LNCAP (cell line): ENCODE data around the gene TNS1.

Experiments used
- CTCF ChIP-seq: fragments of 450-650 bp; IDR thresholded peaks from 2 replicates; pipeline ENCODE4 v1.5.1; 2017; ENCODE audit warnings: mild to moderate bottlenecking

TNS1 gene

GRCh38 chr2:217959723-217960122 is 43.1 kb downstream of the TNS1 start:
- no peak for TF ChIP-seq CTCF

GRCh38 chr2:217958884-217959225 is 43.9 kb downstream of the TNS1 start:
- no peak for TF ChIP-seq CTCF

- TF ChIP-seq CTCF = no peak
Measured at GRCh38 chr2:217958206-217958883, 44.5 kb downstream of the TNS1 start.

GRCh38 chr2:217956586-217957457 is 46.0 kb downstream of the TNS1 start:
- TF ChIP-seq CTCF = no peak

- TF ChIP-seq CTCF = no peak
Measured at GRCh38 chr2:217955881-217956493, 46.8 kb downstream of the TNS1 start.

- TF ChIP-seq CTCF = no peak
Measured at GRCh38 chr2:217954971-217955740, 47.6 kb downstream of the TNS1 start.

- no peak for TF ChIP-seq CTCF
Measured at GRCh38 chr2:217954469-217954868, 48.3 kb downstream of the TNS1 start.
